Lower leg skin (tissue), 4 donors: ENCODE measurements around the gene LMBR1. TPM values are rescaled to one million over a fixed set of nuclear protein-coding genes. Genes with fewer than 3 reads are reported as not detected.

Experiments used
- DNase-seq, 2 donors: peaks; one replicate each; pipeline ENCODE4 v3.0.0-alpha.2; 2019; ENCODE audit warnings: low spot score in 2 of 2
- H3K4me3 ChIP-seq: fragments of 200-600 bp; sonication (generic); 2 replicates; pipeline ENCODE4 v1.5.1; 2017; ENCODE audit warnings: mild to moderate bottlenecking, low read depth; ENCODE audit not compliant: poor library complexity, severe bottlenecking
- POLR2A ChIP-seq, 2 donors: fragments of 450-650 bp; IDR thresholded peaks; one replicate each; pipeline ENCODE4 v1.6.1; 2016 to 2017; ENCODE audit warnings: antibody characterized with exemption in 2 of 2, mild to moderate bottlenecking in 1 of 2, moderate library complexity in 1 of 2
- WGBS, 2 donors: methylation state at CpG; one replicate each; pipeline ENCODE4 v1.1.5; 2018; 5-methylcytosine and 5-hydroxymethylcytosine counted together
- intact Hi-C: fragments of 100-400 bp; cut with DNase I; formaldehyde crosslinking; loops from one replicate; pipeline ENCODE4 v1.15.0; 2023; ENCODE audit warnings: low total_unique reads
- total RNA-seq, 4 donors: library from RNA; depleted of rRNA; stranded (reverse); fragments of >200 nt; gene quantifications; one replicate each; pipeline ENCODE4 v1.1.0, GENCODE V29; 2016
- TF ChIP-seq, protein P1 (sequence below), 3 donors: fragments of 450-650 bp; IDR thresholded peaks; one replicate each; pipeline ENCODE4 v1.5.1; 2016; ENCODE audit warnings: antibody characterized with exemption in 3 of 3, mild to moderate bottlenecking in 3 of 3, moderate library complexity in 2 of 3

LMBR1 gene
- total RNA-seq, 4 donors from 2014 or later = 44.1 to 67.0 (median 55.9) TPM

- intact Hi-C loops = no loop called here
- H3K4me3 ChIP-seq = no peak overlapping the region
- no peak for DNase-seq
- WGBS, 2 donors = 100% methylated on average over 1 of the region's 1 CpG
- TF ChIP-seq, protein P1, sequence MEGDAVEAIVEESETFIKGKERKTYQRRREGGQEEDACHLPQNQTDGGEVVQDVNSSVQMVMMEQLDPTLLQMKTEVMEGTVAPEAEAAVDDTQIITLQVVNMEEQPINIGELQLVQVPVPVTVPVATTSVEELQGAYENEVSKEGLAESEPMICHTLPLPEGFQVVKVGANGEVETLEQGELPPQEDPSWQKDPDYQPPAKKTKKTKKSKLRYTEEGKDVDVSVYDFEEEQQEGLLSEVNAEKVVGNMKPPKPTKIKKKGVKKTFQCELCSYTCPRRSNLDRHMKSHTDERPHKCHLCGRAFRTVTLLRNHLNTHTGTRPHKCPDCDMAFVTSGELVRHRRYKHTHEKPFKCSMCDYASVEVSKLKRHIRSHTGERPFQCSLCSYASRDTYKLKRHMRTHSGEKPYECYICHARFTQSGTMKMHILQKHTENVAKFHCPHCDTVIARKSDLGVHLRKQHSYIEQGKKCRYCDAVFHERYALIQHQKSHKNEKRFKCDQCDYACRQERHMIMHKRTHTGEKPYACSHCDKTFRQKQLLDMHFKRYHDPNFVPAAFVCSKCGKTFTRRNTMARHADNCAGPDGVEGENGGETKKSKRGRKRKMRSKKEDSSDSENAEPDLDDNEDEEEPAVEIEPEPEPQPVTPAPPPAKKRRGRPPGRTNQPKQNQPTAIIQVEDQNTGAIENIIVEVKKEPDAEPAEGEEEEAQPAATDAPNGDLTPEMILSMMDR (IDR thresholded peaks at IDR 0.05) = no peak
- TF ChIP-seq POLR2A (IDR thresholded peaks at IDR 0.05) = no peak
Measured at GRCh38 chr7:156832195-156832877, 60.6 kb downstream of the LMBR1 start.

DNA sequence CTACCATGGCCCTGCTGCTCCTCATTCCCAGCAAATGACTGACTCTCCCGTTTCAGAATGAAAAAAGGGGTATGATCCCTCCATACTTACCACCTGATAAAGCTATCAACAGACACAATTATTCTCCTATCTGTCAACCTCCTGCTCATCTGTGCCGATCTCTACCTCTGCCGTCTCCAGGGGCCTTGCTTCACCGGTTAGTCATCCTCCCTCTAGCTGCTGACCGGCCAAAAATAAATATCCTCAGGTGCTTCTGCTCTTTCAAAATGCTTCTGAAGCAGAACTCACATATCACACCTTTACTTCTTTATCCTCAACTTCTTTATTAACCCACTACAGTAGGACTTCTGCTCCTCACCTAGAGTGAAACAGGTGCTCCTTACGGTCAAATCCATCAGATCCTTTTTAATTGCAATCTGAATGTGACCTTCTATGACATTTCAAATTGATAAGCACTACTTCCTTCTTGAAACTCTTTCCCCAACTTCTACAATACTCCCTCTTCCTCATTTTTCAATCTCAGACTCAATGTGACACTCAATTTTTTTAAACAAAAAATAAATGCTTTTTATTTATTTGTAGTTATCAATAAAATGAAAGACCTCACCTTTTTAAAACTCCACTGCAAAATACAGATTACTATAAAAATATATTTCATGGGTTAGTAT is 63.2 kb downstream of the LMBR1 start:
- no peak overlapping the region for H3K4me3 ChIP-seq
- TF ChIP-seq, protein P1 (IDR thresholded peaks at IDR 0.05) = no peak
- no peak for TF ChIP-seq POLR2A (IDR thresholded peaks at IDR 0.05)
- intact Hi-C loops = loop anchor here (10.0 kb wide), 1 partner anchor 1035 kb away; no protein-coding TSS in a partner anchor
- 79 to 82% methylated on average over 6 of the region's 6 CpGs for WGBS, 2 donors
- DNase-seq = no peak

DNA sequence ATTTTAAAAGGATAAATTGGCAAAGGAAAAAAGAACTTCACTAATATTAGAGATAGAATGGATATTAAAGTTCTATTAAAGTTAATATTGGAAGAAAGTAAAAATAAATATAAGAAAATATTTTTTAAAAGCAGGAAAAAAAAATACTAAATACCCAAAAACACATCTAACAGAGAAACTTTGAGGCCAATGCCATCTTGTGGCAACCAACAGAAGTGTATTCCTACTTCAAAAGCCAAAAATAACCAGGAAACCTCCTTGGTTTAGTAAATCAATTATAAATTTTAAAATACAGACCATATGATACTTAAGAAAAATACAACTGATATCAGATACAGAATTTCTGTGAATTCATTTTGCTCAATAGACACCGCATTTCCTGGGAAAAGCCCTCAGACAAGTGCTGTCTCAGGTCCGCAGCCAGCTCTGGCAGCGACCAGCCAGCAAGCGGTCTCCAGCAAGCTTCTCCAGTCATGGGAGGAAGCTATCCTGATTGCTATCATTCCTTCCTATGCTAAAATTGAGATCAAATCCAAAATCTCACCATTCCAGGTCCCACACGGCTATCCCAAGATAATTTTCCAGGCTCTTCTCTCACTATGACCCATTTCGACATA is 65.3 kb downstream of the LMBR1 start:
- intact Hi-C loops = loop anchor here (10.0 kb wide), 1 partner anchor 1033 kb away; no protein-coding TSS in a partner anchor
- 88 to 90% methylated on average over 6 of the region's 6 CpGs for WGBS, 2 donors
- no peak for DNase-seq
- no peak overlapping the region for H3K4me3 ChIP-seq
- no peak for TF ChIP-seq POLR2A (IDR thresholded peaks at IDR 0.05)
- TF ChIP-seq, protein P1 (IDR thresholded peaks at IDR 0.05) = no peak

- H3K4me3 ChIP-seq = no peak overlapping the region
- DNase-seq = no peak
- TF ChIP-seq, protein P1 (IDR thresholded peaks at IDR 0.05) = no peak
- TF ChIP-seq POLR2A (IDR thresholded peaks at IDR 0.05) = no peak
- intact Hi-C loops = loop anchor here (10.0 kb wide), 1 partner anchor 1029 kb away; no protein-coding TSS in a partner anchor
- WGBS, 2 donors = 95 to 96% methylated on average over 4 of the region's 4 CpGs
Measured at GRCh38 chr7:156823435-156823834, 69.5 kb downstream of the LMBR1 start.

- TF ChIP-seq, protein P1 (IDR thresholded peaks at IDR 0.05) = no peak
- no peak for TF ChIP-seq POLR2A (IDR thresholded peaks at IDR 0.05)
- no peak for DNase-seq
- intact Hi-C loops = loop anchor here (10.0 kb wide), 1 partner anchor 1026 kb away; no protein-coding TSS in a partner anchor
- WGBS, 2 donors = 69 to 89% methylated on average over 8 of the region's 8 CpGs
- H3K4me3 ChIP-seq = no peak overlapping the region
Measured at GRCh38 chr7:156820445-156821063, 72.4 kb downstream of the LMBR1 start.
